ENCODE data around the gene MAP2. TPM values are rescaled to one million over a fixed set of nuclear protein-coding genes. Genes with fewer than 3 reads are reported as not detected.

MAP2 gene
- total and polyA plus RNA-seq, 10 of the 15 experiments (the other 5 are each of a cell fraction or from before 2014, with no cell fraction given): 0.01 TPM; not detected in 9

GRCh38 chr2:209553913-209554312, 130.1 kb downstream of the MAP2 start:
- in situ Hi-C loops (cut with MboI) (loop anchor here (25.0 kb wide), 1 partner anchor 1167 kb away; no protein-coding TSS in a partner anchor), intact Hi-C loops (cut with micrococcal nuclease; ENCODE audit: unreplicated experiment) (no loop called here)
- POLR2A ChIA-PET: no interaction called here
- H3K79me2 ChIP-seq (ENCODE audit: control insufficient read depth, insufficient read depth, low read length): no peaks in the 10 kb centered on the region
- FAIRE-seq (no peak), DNase-seq (ENCODE audit: low read depth, low spot score) (no peak), ATAC-seq (peak; percentile 26)
- SMC1A ChIA-PET (ENCODE audit: uncharacterized antibody, unreplicated experiment): interaction anchor here (0.8 to 4.7 kb wide), 3 partner anchors 9 to 219 kb away, joined by 3 to 23 read pairs (median 3); no protein-coding TSS in a partner anchor
- no peaks in the 10 kb centered on the region for H3K36me3 ChIP-seq (ENCODE audit: control insufficient read depth in 2 of 2, insufficient read depth in 2 of 2, low read length in 1 of 2)
- RAD21 ChIA-PET (ENCODE audit: unreplicated experiment): no interaction called here
- TF ChIP-seq ZBTB40 (IDR thresholded peaks at IDR 0.05; ENCODE audit: borderline replicate concordance) (no peak), KLF5 (IDR thresholded peaks at IDR 0.05; ENCODE audit: partially characterized antibody) (no peak), SIX5 (IDR thresholded peaks at IDR 0.05; ENCODE audit: low read depth, low read length, severe bottlenecking) (no peak), RELB (IDR thresholded peaks at IDR 0.05; ENCODE audit: low read depth) (no peak), ESRRA (IDR thresholded peaks at IDR 0.05; ENCODE audit: low read length) (no peak), TAF1 (IDR thresholded peaks at IDR 0.05; ENCODE audit: borderline replicate concordance, low read depth, low read length) (no peak), MEF2A (IDR thresholded peaks at IDR 0.05; ENCODE audit: insufficient read depth, low read depth, low read length) (no peak), NRF1 (conservative IDR thresholded peaks at IDR 0.05; ENCODE audit: low read depth, low read length) (no peak), MLLT1 (IDR thresholded peaks at IDR 0.05) (no peak), BACH1 (IDR thresholded peaks at IDR 0.05; ENCODE audit: borderline replicate concordance) (no peak), HDGF (IDR thresholded peaks at IDR 0.05) (no peak), POLR2AphosphoS2 (IDR thresholded peaks at IDR 0.05; ENCODE audit: low read depth, low read length) (no peak), STAT1 (conservative IDR thresholded peaks at IDR 0.05) (no peak), CHD1 (IDR thresholded peaks at IDR 0.05; ENCODE audit: low read depth, low read length) (no peak), SPI1 (IDR thresholded peaks at IDR 0.05; ENCODE audit: borderline replicate concordance, insufficient read depth, low read depth, low read length) (no peak), SREBF1 (IDR thresholded peaks at IDR 0.05; ENCODE audit: low read length) (no peak)
- no peak overlapping the region for H3K9ac ChIP-seq (ENCODE audit: control insufficient read depth, insufficient read depth, low read length)
- WGBS (ENCODE audit: insufficient coverage, insufficient replicate concordance, low lambda C conversion rate, missing lambda C conversion rate): 5% methylated on average over 3 of the region's 3 CpGs
- H3K4me1 ChIP-seq (ENCODE audit: control insufficient read depth, insufficient read depth, low read length): no peaks in the 10 kb centered on the region
- no peak overlapping the region for H3K4me2 ChIP-seq (ENCODE audit: control insufficient read depth, insufficient read depth)
- no peaks in the 10 kb centered on the region for H3K9me3 ChIP-seq (replicated peaks; ENCODE audit: control insufficient read depth, insufficient read depth, low read length)
- no peak overlapping the region for H3K4me3 ChIP-seq
- CTCF ChIA-PET: interaction anchor here (0.8 to 5.3 kb wide), 2 partner anchors 174 to 219 kb away, joined by 3 to 39 read pairs; no protein-coding TSS in a partner anchor
- no peak overlapping the region for H3K27ac ChIP-seq (ENCODE audit: control insufficient read depth, insufficient read depth)
- no peak overlapping the region for H2AFZ ChIP-seq (ENCODE audit: control insufficient read depth, low read depth, low read length)
- no TSS peak for BruUV-seq (replicated peaks)
- no peaks in the 10 kb centered on the region; a peak in 1 of 4 replicates for H3K27me3 ChIP-seq (replicated peaks in 1 of 2; ENCODE audit: control insufficient read depth in 2 of 2, insufficient read depth in 2 of 2, low read length in 1 of 2)
- no peaks in the 10 kb centered on the region for H4K20me1 ChIP-seq (ENCODE audit: control insufficient read depth, insufficient read depth)

Measured in GM12878 (cell line).